ENCODE data around the gene DDX10. TPM values are rescaled to one million over a fixed set of nuclear protein-coding genes. Genes with fewer than 3 reads are reported as not detected.

DDX10 gene
- total and polyA plus RNA-seq, 4 donors, result 8.0 to 11.8 (median 9.0) TPM

- TF ChIP-seq REST (IDR thresholded peaks at IDR 0.05), result no peak
Measured at GRCh38 chr11:108886005-108886659, 221.3 kb downstream of the DDX10 start (continued).

GRCh38 chr11:108886660-108887009, 221.8 kb downstream of the DDX10 start:
- Histone ChIP-seq H3K9me3 (ENCODE audit: control insufficient read depth in 4 of 4, low read length in 3 of 4) (no peaks in the 10 kb centered on the region), H3K27ac (ENCODE audit: low read depth in 1 of 2, low read length in 2 of 2) (no peak overlapping the region), H3K4me3 (ENCODE audit: low read depth in 1 of 3, low read length in 3 of 3) (no peak overlapping the region), H3K9ac (ENCODE audit: low read depth in 1 of 2, low read length in 2 of 2) (no peak overlapping the region), H3K36me3 (ENCODE audit: control insufficient read depth in 4 of 4, insufficient read depth in 3 of 4, low read depth in 1 of 4, low read length in 3 of 4) (no peaks in the 10 kb centered on the region), H3K27me3 (ENCODE audit: control insufficient read depth in 4 of 4, insufficient read depth in 4 of 4, low read length in 3 of 4) (no peaks in the 10 kb centered on the region), H3K4me1 (ENCODE audit: control insufficient read depth in 4 of 4, insufficient read depth in 4 of 4, low read length in 3 of 4) (no peaks in the 10 kb centered on the region)
- no peak for DNase-seq (ENCODE audit: low spot score)
- no peak for TF ChIP-seq ATF3 (IDR thresholded peaks at IDR 0.05)
- no peak for TF ChIP-seq FOXA1 (IDR thresholded peaks at IDR 0.05)
- TF ChIP-seq EGR1 (IDR thresholded peaks at IDR 0.05; ENCODE audit: low read depth in 2 of 2), result no peak
- TF ChIP-seq FOXA2 (IDR thresholded peaks at IDR 0.05), result no peak
- TF ChIP-seq HNF4G (IDR thresholded peaks at IDR 0.05), result no peak
- no peak for TF ChIP-seq REST (IDR thresholded peaks at IDR 0.05)
- TF ChIP-seq RAD21 (IDR thresholded peaks at IDR 0.05), result no peak
- no peak for TF ChIP-seq SP1 (IDR thresholded peaks at IDR 0.05)
- TF ChIP-seq TAF1 (conservative IDR thresholded peaks at IDR 0.05), result no peak
- no peak for TF ChIP-seq YY1 (IDR thresholded peaks at IDR 0.05)
- TF ChIP-seq CTCF (IDR thresholded peaks at IDR 0.05; ENCODE audit: low read depth, low read length, missing input control), result no peak
- TF ChIP-seq GABPA (IDR thresholded peaks at IDR 0.05 in 1 of 2, conservative IDR thresholded peaks at IDR 0.05 in 1 of 2), result no peak
- no peak for TF ChIP-seq HNF4A (conservative IDR thresholded peaks at IDR 0.05)
- no peak for TF ChIP-seq JUND (IDR thresholded peaks at IDR 0.05)
- TF ChIP-seq ZBTB33 (IDR thresholded peaks at IDR 0.05), result no peak
- 88% methylated on average over 2 of the region's 2 CpGs for WGBS
